ENCODE results near the gene BICD2. TPM values are rescaled to one million over a fixed set of nuclear protein-coding genes. Genes with fewer than 3 reads are reported as not detected.

The BICD2 gene
- total and polyA plus RNA-seq, 4 donors, result 13.8 to 33.2 (median 26.4) TPM

- no peak for DNase-seq
- H3K27me3 ChIP-seq (ENCODE audit: control insufficient read depth in 3 of 3, insufficient read depth in 3 of 3, low read length in 2 of 3), result no peaks in the 10 kb centered on the region
- H3K9ac ChIP-seq (ENCODE audit: insufficient read depth in 1 of 2, low read length in 2 of 2), result no peak overlapping the region
- H3K36me3 ChIP-seq (ENCODE audit: control insufficient read depth in 4 of 4, insufficient read depth in 4 of 4, low read length in 4 of 4), result no peaks in the 10 kb centered on the region
- WGBS, 2 donors, result 87 to 91% methylated on average over 3 of the region's 3 CpGs
- H3K9me3 ChIP-seq (ENCODE audit: control insufficient read depth in 4 of 4, insufficient read depth in 3 of 4, low read length in 3 of 4), result no peaks in the 10 kb centered on the region
- H3K4me1 ChIP-seq (ENCODE audit: control insufficient read depth in 5 of 5, insufficient read depth in 5 of 5, low read length in 5 of 5), result peaks cover 21 to 44% (median 41%) of the 10 kb centered on the region in 5 donors
- no peak for TF ChIP-seq CTCF (IDR thresholded peaks at IDR 0.05; ENCODE audit: control extremely low read depth, extremely low read depth)
- H3K27ac ChIP-seq (ENCODE audit: low read depth in 1 of 2, low read length in 1 of 2), result no peak overlapping the region
- H3K4me3 ChIP-seq, result no peak overlapping the region
- ATAC-seq (ENCODE audit: insufficient read depth, low FRiP score), result no peak
These were observed 16.5 kb downstream of the BICD2 start for GRCh38 chr9:92748233-92748497.

- H3K9me3 ChIP-seq (ENCODE audit: control insufficient read depth in 4 of 4, insufficient read depth in 3 of 4, low read length in 3 of 4), result no peaks in the 10 kb centered on the region
- no peak for ATAC-seq (ENCODE audit: insufficient read depth, low FRiP score)
- no peak for TF ChIP-seq CTCF (IDR thresholded peaks at IDR 0.05; ENCODE audit: control extremely low read depth, extremely low read depth)
- peak in 1 of 3 donors; percentile 12 for DNase-seq
- H3K27ac ChIP-seq (ENCODE audit: low read depth in 1 of 2, low read length in 1 of 2), result peak overlapping the region in 1 of 2 donors; percentile 48
- H3K27me3 ChIP-seq (ENCODE audit: control insufficient read depth in 3 of 3, insufficient read depth in 3 of 3, low read length in 2 of 3), result no peaks in the 10 kb centered on the region
- no peaks in the 10 kb centered on the region for H3K36me3 ChIP-seq (ENCODE audit: control insufficient read depth in 4 of 4, insufficient read depth in 4 of 4, low read length in 4 of 4)
- H3K4me1 ChIP-seq (ENCODE audit: control insufficient read depth in 5 of 5, insufficient read depth in 5 of 5, low read length in 5 of 5), result peaks cover 21 to 43% (median 39%) of the 10 kb centered on the region in 5 donors
- no peak overlapping the region for H3K4me3 ChIP-seq
- no peak overlapping the region for H3K9ac ChIP-seq (ENCODE audit: insufficient read depth in 1 of 2, low read length in 2 of 2)
- 59 to 65% methylated on average over 9 of the region's 9 CpGs for WGBS, 2 donors
These were observed 17.0 kb downstream of the BICD2 start for GRCh38 chr9:92747459-92748232.

- ATAC-seq (ENCODE audit: insufficient read depth, low FRiP score), result no peak
- H3K9me3 ChIP-seq (ENCODE audit: control insufficient read depth in 4 of 4, insufficient read depth in 3 of 4, low read length in 3 of 4), result no peaks in the 10 kb centered on the region
- H3K4me1 ChIP-seq (ENCODE audit: control insufficient read depth in 5 of 5, insufficient read depth in 5 of 5, low read length in 5 of 5), result peaks cover 21 to 43% (median 33%) of the 10 kb centered on the region in 5 donors
- 80 to 85% methylated on average over 14 of the region's 14 CpGs for WGBS, 2 donors
- no peaks in the 10 kb centered on the region for H3K27me3 ChIP-seq (ENCODE audit: control insufficient read depth in 3 of 3, insufficient read depth in 3 of 3, low read length in 2 of 3)
- H3K36me3 ChIP-seq (ENCODE audit: control insufficient read depth in 4 of 4, insufficient read depth in 4 of 4, low read length in 4 of 4), result no peaks in the 10 kb centered on the region
- no peak overlapping the region for H3K4me3 ChIP-seq
- H3K27ac ChIP-seq (ENCODE audit: low read depth in 1 of 2, low read length in 1 of 2), result peak overlapping the region in 1 of 2 donors; percentile 48
- TF ChIP-seq CTCF (IDR thresholded peaks at IDR 0.05; ENCODE audit: control extremely low read depth, extremely low read depth), result no peak
- DNase-seq, result peak; percentile 58 to 68 (median 60)
- peak overlapping the region in 1 of 2 donors; percentile 28 for H3K9ac ChIP-seq (ENCODE audit: insufficient read depth in 1 of 2, low read length in 2 of 2)
These were observed 17.8 kb downstream of the BICD2 start for GRCh38 chr9:92746567-92747458.
